ENCODE measurements around the gene NPAS1. TPM values are rescaled to one million over a fixed set of nuclear protein-coding genes. Genes with fewer than 3 reads are reported as not detected.

The NPAS1 gene
- total RNA-seq, 1 experiment from 2014 or later = 4.8 TPM

DNA sequence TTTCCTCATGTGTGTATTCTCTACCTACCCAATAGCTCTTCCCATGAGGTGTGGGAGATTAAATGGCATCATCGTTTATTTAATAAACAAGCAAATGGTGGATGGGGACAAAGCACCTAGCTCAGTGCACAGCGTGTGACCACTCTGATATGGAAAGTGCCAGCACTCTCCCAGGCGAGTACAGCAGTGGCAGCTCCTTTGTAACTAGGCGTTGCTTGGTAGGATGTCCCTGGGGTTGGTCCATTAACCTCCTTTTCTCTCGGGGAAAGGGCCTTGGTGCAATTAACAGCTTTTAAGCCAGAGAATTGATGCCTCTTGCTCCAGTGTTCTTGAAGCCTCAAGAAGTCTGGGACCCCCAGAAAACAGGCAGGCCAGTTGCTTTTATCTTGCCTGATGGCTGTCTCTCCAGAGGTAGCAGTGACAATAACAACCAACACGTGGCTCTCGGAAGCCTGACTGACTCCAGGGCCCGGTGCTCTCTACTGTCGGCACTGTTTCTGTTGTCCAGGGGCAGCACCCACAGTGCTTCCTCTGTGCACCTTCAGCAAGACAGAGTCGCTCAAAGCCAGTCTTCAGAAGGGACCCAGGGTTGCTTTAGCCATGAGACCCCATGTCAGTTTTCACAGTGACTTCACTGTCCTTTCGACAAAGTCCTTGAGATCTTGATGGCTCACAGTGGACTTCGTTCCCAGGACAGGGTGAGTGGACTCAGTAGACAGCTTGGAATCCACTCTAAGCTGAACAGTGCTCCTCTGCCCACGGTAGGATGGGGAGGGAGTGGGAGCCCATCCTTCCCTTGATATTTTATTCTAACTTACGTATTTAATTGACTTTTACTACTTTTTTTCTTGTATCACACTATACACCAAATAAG is 33.9 kb upstream of the NPAS1 start:
- Histone ChIP-seq H3K4me3 (ENCODE audit: low read length) (no peak overlapping the region), H3K27me3 (ENCODE audit: low read length) (no peaks in the 10 kb centered on the region), H4K20me1 (ENCODE audit: insufficient read depth, low read depth, low read length) (peaks cover 6% of the 10 kb centered on the region; the same call in 1 of the 2 replicates), H3K4me2 (ENCODE audit: low read depth, low read length, poor library complexity, severe bottlenecking) (no peak overlapping the region), H3K27ac (ENCODE audit: low read length) (no peak overlapping the region), H3K9me3 (ENCODE audit: low read length) (no peaks in the 10 kb centered on the region), H3K9ac (ENCODE audit: low read length) (no peak overlapping the region), H2AFZ (ENCODE audit: low read length) (no peak overlapping the region), H3K79me2 (ENCODE audit: low read length) (peaks cover 22% of the 10 kb centered on the region), H3K36me3 (ENCODE audit: insufficient read depth, low read length) (no peaks in the 10 kb centered on the region), H3K9me2 (replicated peaks; ENCODE audit: insufficient read depth, low read length) (no peaks in the 10 kb centered on the region), H3K4me1 (ENCODE audit: low read length) (no peaks in the 10 kb centered on the region)
- DNase-seq = no peak

DNA sequence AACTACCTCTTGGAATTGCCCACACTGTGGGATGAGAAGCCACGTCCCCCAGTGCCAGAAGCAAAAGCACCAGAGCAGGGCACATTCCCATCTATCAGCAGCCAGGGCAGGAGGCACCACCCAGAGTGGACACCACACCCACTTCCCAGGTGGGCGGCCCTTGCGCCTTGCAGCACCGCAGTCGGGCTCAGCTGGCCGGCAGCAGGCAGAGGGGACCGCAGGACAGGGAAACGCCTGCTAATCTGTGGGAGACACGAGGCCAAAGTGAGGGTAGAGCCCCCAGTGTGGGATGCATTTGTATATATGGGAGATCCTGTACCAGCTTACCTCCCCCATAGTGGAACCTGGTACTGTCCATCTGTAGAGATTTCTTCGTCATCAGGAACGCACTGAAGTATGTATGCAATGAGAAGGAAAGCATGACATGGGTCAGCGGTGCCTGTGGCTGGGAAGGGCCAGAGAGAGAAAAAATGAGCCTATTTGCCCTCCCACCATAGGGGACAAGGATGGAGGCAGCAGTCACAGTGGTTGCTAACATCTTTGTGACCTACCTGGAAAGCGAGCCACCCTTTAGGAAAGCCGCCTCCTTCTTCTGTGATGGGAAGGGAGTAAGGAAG is 30.9 kb upstream of the NPAS1 start:
- H3K27ac ChIP-seq (ENCODE audit: low read length) = no peak overlapping the region
- no peaks in the 10 kb centered on the region for H3K27me3 ChIP-seq (ENCODE audit: low read length)
- H3K36me3 ChIP-seq (ENCODE audit: insufficient read depth, low read length) = peaks cover 13% of the 10 kb centered on the region
- no peak overlapping the region for H3K4me3 ChIP-seq (ENCODE audit: low read length)
- H3K9me3 ChIP-seq (ENCODE audit: low read length) = no peaks in the 10 kb centered on the region
- H3K4me2 ChIP-seq (ENCODE audit: low read depth, low read length, poor library complexity, severe bottlenecking) = no peak overlapping the region
- H3K9ac ChIP-seq (ENCODE audit: low read length) = no peak overlapping the region
- H3K4me1 ChIP-seq (ENCODE audit: low read length) = no peaks in the 10 kb centered on the region
- no peak overlapping the region for H2AFZ ChIP-seq (ENCODE audit: low read length)
- H4K20me1 ChIP-seq (ENCODE audit: insufficient read depth, low read depth, low read length) = peaks cover 5% of the 10 kb centered on the region; the same call in 1 of the 2 replicates
- DNase-seq = no peak
- H3K9me2 ChIP-seq (replicated peaks; ENCODE audit: insufficient read depth, low read length) = no peaks in the 10 kb centered on the region
- peaks cover 32% of the 10 kb centered on the region for H3K79me2 ChIP-seq (ENCODE audit: low read length)

DNA sequence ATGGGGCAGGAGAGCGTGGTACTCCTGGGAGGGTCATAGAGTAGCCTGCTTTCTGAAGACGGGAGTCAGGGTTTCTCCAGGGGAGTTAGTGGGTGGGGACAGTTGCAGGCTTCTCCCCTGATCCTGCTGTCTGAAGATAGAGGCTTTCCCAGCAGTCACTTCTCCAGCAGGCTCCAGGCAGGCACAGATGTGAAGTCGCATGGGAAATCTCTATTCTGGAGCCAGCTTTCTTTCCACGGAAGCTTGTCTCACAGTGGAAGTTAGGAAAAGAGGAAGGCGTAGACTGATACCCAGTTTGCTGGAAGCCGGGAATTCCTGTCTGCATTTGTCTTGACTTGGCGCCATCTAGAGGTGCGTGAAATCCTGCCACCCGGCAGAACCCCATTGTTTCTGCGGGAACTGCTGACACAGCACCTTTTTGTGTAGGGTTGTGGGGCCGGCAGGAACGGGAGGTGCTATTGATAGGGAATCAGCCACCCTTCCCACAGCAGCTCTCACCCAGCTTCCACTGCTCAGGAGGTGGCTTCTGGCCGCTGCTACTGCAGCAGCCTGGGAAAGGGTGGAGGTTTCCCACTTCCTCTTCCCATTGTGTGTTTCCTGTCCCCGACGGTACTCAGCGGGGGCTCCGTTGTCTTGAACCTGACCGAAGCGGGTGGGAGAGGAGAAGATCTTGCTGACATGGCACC is 28.5 kb upstream of the NPAS1 start:
- no peak overlapping the region for H3K9ac ChIP-seq (ENCODE audit: low read length)
- DNase-seq = peak; percentile 75
- H3K27ac ChIP-seq (ENCODE audit: low read length) = no peak overlapping the region
- H3K4me1 ChIP-seq (ENCODE audit: low read length) = no peaks in the 10 kb centered on the region
- H3K27me3 ChIP-seq (ENCODE audit: low read length) = no peaks in the 10 kb centered on the region
- no peak overlapping the region for H3K4me2 ChIP-seq (ENCODE audit: low read depth, low read length, poor library complexity, severe bottlenecking)
- no peak overlapping the region for H3K4me3 ChIP-seq (ENCODE audit: low read length)
- H3K9me2 ChIP-seq (replicated peaks; ENCODE audit: insufficient read depth, low read length) = no peaks in the 10 kb centered on the region
- H2AFZ ChIP-seq (ENCODE audit: low read length) = no peak overlapping the region
- H3K79me2 ChIP-seq (ENCODE audit: low read length) = peaks cover 17% of the 10 kb centered on the region
- no peaks in the 10 kb centered on the region for H3K9me3 ChIP-seq (ENCODE audit: low read length)
- no peaks in the 10 kb centered on the region for H4K20me1 ChIP-seq (ENCODE audit: insufficient read depth, low read depth, low read length)
- peaks cover 13% of the 10 kb centered on the region for H3K36me3 ChIP-seq (ENCODE audit: insufficient read depth, low read length)

DNA sequence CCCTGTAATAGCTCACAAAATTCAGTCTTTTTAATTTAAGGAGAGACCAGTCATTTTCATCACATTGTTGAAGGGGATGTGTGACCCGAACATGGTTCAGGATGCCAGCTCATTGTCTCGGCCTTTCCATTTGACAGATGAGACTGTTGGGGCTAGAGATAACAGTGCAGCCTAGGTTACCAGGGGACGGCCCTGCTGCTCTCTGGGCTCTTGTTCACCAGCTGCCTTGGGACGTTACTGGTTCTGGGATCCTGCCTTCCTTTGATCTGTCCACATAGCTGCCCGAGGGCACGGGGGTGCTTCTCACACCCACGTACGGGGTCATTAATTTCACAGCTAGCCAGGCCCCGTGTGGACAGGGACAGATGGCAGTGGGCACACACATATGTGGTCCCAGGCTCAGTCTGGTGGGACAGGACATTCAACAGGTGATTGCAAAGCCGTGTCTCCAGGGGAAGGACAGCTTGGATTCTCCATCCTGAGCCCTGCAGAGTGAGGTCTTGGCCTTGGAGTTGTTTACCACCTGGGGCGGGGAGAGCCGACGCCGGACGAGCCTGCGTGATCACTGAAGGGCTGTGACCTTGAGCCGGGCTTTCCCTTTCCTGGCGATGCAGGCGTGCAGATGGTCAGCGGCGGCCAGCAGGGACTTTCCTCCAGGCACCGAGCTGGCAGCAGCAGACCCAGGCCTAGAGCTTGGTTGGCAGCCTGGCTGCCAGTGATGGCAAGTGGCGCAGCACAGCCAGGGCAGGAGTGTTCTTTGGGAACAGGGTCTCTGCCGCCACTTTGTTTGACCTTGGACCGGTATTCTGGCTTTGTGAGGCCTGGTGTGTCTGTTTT is 26.7 kb upstream of the NPAS1 start:
- Histone ChIP-seq H3K36me3 (ENCODE audit: insufficient read depth, low read length) (peaks cover 16% of the 10 kb centered on the region), H4K20me1 (ENCODE audit: insufficient read depth, low read depth, low read length) (no peaks in the 10 kb centered on the region), H3K27me3 (ENCODE audit: low read length) (no peaks in the 10 kb centered on the region), H3K4me1 (ENCODE audit: low read length) (no peaks in the 10 kb centered on the region), H2AFZ (ENCODE audit: low read length) (no peak overlapping the region), H3K27ac (ENCODE audit: low read length) (no peak overlapping the region), H3K9me3 (ENCODE audit: low read length) (no peaks in the 10 kb centered on the region), H3K9me2 (replicated peaks; ENCODE audit: insufficient read depth, low read length) (no peaks in the 10 kb centered on the region), H3K9ac (ENCODE audit: low read length) (no peak overlapping the region), H3K4me2 (ENCODE audit: low read depth, low read length, poor library complexity, severe bottlenecking) (no peak overlapping the region), H3K4me3 (ENCODE audit: low read length) (no peak overlapping the region), H3K79me2 (ENCODE audit: low read length) (peaks cover 17% of the 10 kb centered on the region)
- DNase-seq = no peak

DNA sequence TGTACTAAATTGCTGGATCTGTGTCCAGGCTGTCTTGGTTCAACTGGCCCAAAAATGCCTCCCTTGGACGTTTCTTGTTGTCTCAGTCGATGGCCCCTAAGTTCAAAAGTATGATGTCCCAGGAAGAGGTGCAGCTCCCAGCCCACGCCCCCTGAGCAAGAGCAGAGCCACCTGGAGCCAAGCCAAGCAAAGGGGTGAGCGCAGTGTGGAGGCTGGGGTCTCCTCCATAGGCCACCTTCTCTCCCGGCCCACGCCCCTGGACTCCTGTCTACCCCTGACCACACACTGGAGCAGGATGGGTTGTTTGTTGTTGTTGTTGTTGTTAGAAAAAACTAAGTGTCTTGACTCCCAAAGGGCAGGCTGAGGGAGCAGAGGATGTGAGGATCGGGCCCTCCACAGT is 26.0 kb upstream of the NPAS1 start:
- DNase-seq = no peak
- Histone ChIP-seq H3K9me2 (replicated peaks; ENCODE audit: insufficient read depth, low read length) (no peaks in the 10 kb centered on the region), H3K27ac (ENCODE audit: low read length) (no peak overlapping the region), H2AFZ (ENCODE audit: low read length) (no peak overlapping the region), H3K9me3 (ENCODE audit: low read length) (no peaks in the 10 kb centered on the region), H3K27me3 (ENCODE audit: low read length) (no peaks in the 10 kb centered on the region), H3K36me3 (ENCODE audit: insufficient read depth, low read length) (peaks cover 16% of the 10 kb centered on the region), H3K4me1 (ENCODE audit: low read length) (no peaks in the 10 kb centered on the region), H3K4me2 (ENCODE audit: low read depth, low read length, poor library complexity, severe bottlenecking) (no peak overlapping the region), H3K79me2 (ENCODE audit: low read length) (peaks cover 17% of the 10 kb centered on the region), H4K20me1 (ENCODE audit: insufficient read depth, low read depth, low read length) (no peaks in the 10 kb centered on the region), H3K4me3 (ENCODE audit: low read length) (no peak overlapping the region), H3K9ac (ENCODE audit: low read length) (no peak overlapping the region)

DNA sequence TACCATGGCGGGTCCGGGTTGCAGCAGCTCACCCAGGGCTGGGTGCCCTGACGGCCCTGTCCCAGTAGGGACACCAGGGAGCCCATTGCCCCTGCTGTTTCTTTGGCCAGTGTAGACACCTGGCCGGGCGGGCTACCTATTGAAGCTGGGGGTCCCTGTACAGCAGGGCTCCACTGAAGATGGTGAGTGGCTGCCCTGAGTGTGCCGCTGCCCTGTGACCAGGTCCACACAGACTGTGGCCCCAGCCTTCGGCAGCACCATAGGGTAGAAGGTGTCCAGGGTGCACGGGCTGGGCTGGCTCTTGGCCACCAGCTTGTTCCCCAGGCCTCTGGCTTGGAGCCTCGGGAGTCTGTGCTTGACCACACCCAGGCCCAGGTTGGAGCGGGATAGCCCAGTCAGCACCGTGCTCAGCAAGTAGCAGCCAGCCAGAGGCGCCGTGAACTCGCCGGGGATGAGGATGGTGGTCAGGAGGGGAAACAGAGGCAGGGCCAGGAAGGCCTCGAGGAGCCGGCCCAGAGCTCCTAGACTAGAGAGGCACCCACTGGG is 25.4 kb upstream of the NPAS1 start:
- Histone ChIP-seq H3K36me3 (ENCODE audit: insufficient read depth, low read length) (peaks cover 16% of the 10 kb centered on the region), H3K4me2 (ENCODE audit: low read depth, low read length, poor library complexity, severe bottlenecking) (no peak overlapping the region), H3K9me2 (replicated peaks; ENCODE audit: insufficient read depth, low read length) (no peaks in the 10 kb centered on the region), H3K27me3 (ENCODE audit: low read length) (no peaks in the 10 kb centered on the region), H3K9ac (ENCODE audit: low read length) (no peak overlapping the region), H4K20me1 (ENCODE audit: insufficient read depth, low read depth, low read length) (no peaks in the 10 kb centered on the region), H3K4me3 (ENCODE audit: low read length) (no peak overlapping the region), H2AFZ (ENCODE audit: low read length) (no peak overlapping the region), H3K79me2 (ENCODE audit: low read length) (peaks cover 17% of the 10 kb centered on the region), H3K4me1 (ENCODE audit: low read length) (no peaks in the 10 kb centered on the region), H3K27ac (ENCODE audit: low read length) (no peak overlapping the region), H3K9me3 (ENCODE audit: low read length) (no peaks in the 10 kb centered on the region)
- no peak for DNase-seq

DNA sequence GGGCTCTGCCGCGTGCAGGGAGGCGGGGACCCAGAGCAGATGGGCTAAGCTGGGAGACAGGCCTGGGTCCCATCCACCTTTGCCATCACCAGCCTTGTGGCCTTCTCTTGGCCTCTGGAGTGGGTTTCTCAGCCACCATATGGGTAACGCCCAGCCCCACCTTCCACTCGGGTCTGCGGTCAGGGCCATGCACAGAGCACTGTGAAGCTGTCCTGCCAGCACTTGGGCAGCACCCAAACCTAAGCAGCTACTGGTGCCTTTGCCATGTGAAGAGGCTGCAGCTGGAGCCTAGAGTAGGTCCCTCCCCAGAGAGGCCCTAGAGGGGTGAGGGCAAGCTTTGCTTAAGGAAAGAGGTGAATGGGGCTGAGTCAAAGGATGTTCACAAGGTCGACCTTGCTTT is 24.1 kb upstream of the NPAS1 start:
- Histone ChIP-seq H3K4me1 (ENCODE audit: low read length) (no peaks in the 10 kb centered on the region), H3K9ac (ENCODE audit: low read length) (no peak overlapping the region), H3K27me3 (ENCODE audit: low read length) (no peaks in the 10 kb centered on the region), H3K79me2 (ENCODE audit: low read length) (peaks cover 17% of the 10 kb centered on the region), H2AFZ (ENCODE audit: low read length) (no peak overlapping the region), H3K36me3 (ENCODE audit: insufficient read depth, low read length) (peaks cover 16% of the 10 kb centered on the region), H3K9me2 (replicated peaks; ENCODE audit: insufficient read depth, low read length) (no peaks in the 10 kb centered on the region), H3K9me3 (ENCODE audit: low read length) (no peaks in the 10 kb centered on the region), H3K4me3 (ENCODE audit: low read length) (no peak overlapping the region), H3K27ac (ENCODE audit: low read length) (no peak overlapping the region), H3K4me2 (ENCODE audit: low read depth, low read length, poor library complexity, severe bottlenecking) (no peak overlapping the region), H4K20me1 (ENCODE audit: insufficient read depth, low read depth, low read length) (no peaks in the 10 kb centered on the region)
- DNase-seq = no peak

Measured in Karpas-422 (cell line).